Thoracic aorta (tissue), 2 donors: ENCODE data around the gene KAZN. TPM values are rescaled to one million over a fixed set of nuclear protein-coding genes. Genes with fewer than 3 reads are reported as not detected.

Source experiments
- ATAC-seq: fragments of 150-250 bp; one replicate; pipeline ENCODE4 v1.8.0; 2017; ENCODE audit warnings: low read depth; ENCODE audit not compliant: insufficient number of reproducible peaks, low FRiP score
- DNase-seq: peaks from one replicate; pipeline ENCODE4 v3.0.0-alpha.2; 2020; ENCODE audit warnings: low spot score
- H3K27ac ChIP-seq, 2 donors: fragments of 200-600 bp; sonication (generic); 1 replicate in 1 of 2; 2 replicates in 1 of 2; pipeline ENCODE4 v1.5.1; 2016; ENCODE audit warnings: mild to moderate bottlenecking in 2 of 2, moderate library complexity in 2 of 2
- H3K27me3 ChIP-seq: fragments of 200-600 bp; sonication (generic); replicated peaks from 2 replicates; pipeline ENCODE4 v1.6.0; 2016; ENCODE audit warnings: mild to moderate bottlenecking; ENCODE audit not compliant: insufficient read depth
- H3K36me3 ChIP-seq: fragments of 200-600 bp; sonication (generic); one replicate; pipeline ENCODE4 v1.5.1; 2016
- H3K4me1 ChIP-seq, 2 donors: fragments of 200-600 bp; sonication (generic); 1 replicate in 1 of 2; 2 replicates in 1 of 2; pipeline versions ENCODE4 v1.5.1 to v1.6.0; 2016; ENCODE audit warnings: low read depth in 2 of 2, mild to moderate bottlenecking in 1 of 2; ENCODE audit not compliant: control insufficient read depth in 1 of 2
- H3K4me3 ChIP-seq: fragments of 200-600 bp; sonication (generic); 2 replicates; pipeline ENCODE4 v1.5.1; 2016; ENCODE audit warnings: mild to moderate bottlenecking
- H3K9me3 ChIP-seq: fragments of 200-600 bp; sonication (generic); 2 replicates; pipeline ENCODE4 v1.5.1; 2016
- total RNA-seq, 2 donors: library from RNA; depleted of rRNA; stranded (reverse); fragments of >200 nt; gene quantifications; one replicate each; pipeline versions ENCODE4 v1.1.0 to v1.2.3, GENCODE V29; 2016
- TF ChIP-seq, protein P1 (sequence below): fragments of 200-600 bp; sonication (generic); IDR thresholded peaks from one replicate; pipeline ENCODE4 v1.5.1; 2019; ENCODE audit warnings: antibody characterized with exemption

KAZN gene
- total RNA-seq, 2 donors from 2014 or later, result 17.4 to 30.3 TPM

DNA sequence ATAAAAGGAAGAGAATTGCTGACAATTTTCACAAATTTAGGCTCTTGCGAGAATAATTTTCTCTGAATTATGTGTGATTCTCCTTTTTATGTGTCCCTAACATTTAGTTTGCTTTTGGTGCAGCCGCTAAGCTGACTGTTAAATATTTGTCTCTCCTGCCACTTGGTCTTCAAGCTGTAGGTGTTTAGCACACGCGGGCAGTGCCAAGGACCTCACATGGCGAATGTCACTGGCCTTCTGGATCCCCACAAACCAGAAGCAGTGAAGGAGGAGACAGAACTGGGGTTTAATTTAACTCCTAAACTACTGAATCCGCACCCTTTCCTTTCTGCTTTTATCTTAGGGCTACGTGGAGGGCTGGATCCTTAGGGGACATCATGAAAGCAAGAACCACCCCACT lies 120.0 kb downstream of the KAZN start:
- H3K4me3 ChIP-seq, result no peak overlapping the region
- H3K9me3 ChIP-seq, result no peaks in the 10 kb centered on the region
- H3K4me1 ChIP-seq, result no peaks in the 10 kb centered on the region
- no peaks in the 10 kb centered on the region for H3K27me3 ChIP-seq
- DNase-seq (no peak), ATAC-seq (no peak)
- TF ChIP-seq, protein P1, sequence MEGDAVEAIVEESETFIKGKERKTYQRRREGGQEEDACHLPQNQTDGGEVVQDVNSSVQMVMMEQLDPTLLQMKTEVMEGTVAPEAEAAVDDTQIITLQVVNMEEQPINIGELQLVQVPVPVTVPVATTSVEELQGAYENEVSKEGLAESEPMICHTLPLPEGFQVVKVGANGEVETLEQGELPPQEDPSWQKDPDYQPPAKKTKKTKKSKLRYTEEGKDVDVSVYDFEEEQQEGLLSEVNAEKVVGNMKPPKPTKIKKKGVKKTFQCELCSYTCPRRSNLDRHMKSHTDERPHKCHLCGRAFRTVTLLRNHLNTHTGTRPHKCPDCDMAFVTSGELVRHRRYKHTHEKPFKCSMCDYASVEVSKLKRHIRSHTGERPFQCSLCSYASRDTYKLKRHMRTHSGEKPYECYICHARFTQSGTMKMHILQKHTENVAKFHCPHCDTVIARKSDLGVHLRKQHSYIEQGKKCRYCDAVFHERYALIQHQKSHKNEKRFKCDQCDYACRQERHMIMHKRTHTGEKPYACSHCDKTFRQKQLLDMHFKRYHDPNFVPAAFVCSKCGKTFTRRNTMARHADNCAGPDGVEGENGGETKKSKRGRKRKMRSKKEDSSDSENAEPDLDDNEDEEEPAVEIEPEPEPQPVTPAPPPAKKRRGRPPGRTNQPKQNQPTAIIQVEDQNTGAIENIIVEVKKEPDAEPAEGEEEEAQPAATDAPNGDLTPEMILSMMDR, result no peak
- no peaks in the 10 kb centered on the region for H3K36me3 ChIP-seq
- H3K27ac ChIP-seq, result no peak overlapping the region

DNA sequence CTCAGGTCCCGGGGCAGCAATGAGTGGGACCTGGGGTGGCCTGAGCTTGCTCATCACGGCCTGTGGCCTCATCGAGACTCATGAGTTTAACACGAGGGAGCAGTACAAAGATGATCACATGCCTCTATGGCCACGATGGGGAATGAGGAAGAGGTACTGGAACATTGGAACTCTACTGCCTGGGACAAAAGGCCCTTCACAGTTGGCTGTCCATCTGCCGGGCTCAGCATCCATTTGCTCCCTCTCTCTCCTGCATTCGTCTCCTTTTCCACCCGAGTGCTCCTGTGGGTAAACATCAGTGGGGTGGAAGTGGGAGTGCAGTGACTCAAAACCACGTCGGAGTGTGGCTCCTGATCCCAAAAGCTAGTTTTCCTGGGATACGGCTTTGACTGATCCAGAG lies 124.9 kb downstream of the KAZN start:
- H3K36me3 ChIP-seq, result no peaks in the 10 kb centered on the region
- DNase-seq (no peak), ATAC-seq (no peak)
- no peak overlapping the region for H3K27ac ChIP-seq
- no peak overlapping the region for H3K4me3 ChIP-seq
- no peaks in the 10 kb centered on the region for H3K4me1 ChIP-seq
- no peaks in the 10 kb centered on the region for H3K27me3 ChIP-seq
- TF ChIP-seq, protein P1, result no peak
- H3K9me3 ChIP-seq, result no peaks in the 10 kb centered on the region

DNA sequence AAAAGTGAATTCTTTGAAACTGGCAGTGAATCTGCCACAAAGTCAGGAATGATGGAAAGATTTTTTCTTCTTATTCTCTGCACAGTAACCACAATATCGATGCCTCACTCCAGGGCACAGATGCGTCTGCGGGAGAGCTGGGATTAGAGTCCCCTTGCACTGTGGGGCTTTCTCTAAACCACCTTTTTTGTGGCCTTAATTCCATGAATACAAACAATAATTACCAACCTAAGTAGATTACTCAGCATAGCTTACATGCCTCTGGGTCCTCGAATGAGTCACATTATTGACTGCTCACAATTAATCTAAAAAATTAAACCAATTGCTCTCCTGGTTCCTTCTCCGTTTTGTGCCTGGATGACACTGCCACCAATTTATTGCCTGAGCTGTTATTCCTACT lies 125.8 kb downstream of the KAZN start:
- Histone ChIP-seq H3K4me3 (no peak overlapping the region), H3K27ac (no peak overlapping the region), H3K9me3 (no peaks in the 10 kb centered on the region), H3K27me3 (no peaks in the 10 kb centered on the region), H3K36me3 (no peaks in the 10 kb centered on the region), H3K4me1 (no peaks in the 10 kb centered on the region)
- ATAC-seq (no peak), DNase-seq (no peak)
- TF ChIP-seq, protein P1, result no peak

DNA sequence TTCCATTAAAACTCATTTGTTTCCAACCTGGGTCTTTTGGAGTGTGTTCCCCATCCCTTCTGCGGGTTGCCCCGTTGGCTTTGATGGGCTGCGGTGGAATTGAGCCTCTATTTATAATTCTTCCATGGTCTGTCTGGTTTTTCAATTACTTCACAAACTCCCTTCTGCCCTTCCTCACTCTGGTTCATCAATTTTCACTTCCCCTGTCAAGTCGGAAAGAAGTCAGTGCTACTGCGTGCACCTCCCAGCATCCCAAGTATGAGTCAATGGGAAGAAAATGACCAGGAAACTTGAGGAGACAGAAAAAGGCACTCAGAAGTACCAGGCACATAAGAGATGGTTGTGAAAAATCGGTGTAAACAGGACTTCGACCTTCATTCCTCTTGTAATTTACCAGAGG lies 126.2 kb downstream of the KAZN start:
- DNase-seq (no peak), ATAC-seq (no peak)
- Histone ChIP-seq H3K27ac (no peak overlapping the region), H3K4me1 (no peaks in the 10 kb centered on the region), H3K9me3 (no peaks in the 10 kb centered on the region), H3K4me3 (no peak overlapping the region), H3K36me3 (no peaks in the 10 kb centered on the region), H3K27me3 (no peaks in the 10 kb centered on the region)
- TF ChIP-seq, protein P1, result no peak

DNA sequence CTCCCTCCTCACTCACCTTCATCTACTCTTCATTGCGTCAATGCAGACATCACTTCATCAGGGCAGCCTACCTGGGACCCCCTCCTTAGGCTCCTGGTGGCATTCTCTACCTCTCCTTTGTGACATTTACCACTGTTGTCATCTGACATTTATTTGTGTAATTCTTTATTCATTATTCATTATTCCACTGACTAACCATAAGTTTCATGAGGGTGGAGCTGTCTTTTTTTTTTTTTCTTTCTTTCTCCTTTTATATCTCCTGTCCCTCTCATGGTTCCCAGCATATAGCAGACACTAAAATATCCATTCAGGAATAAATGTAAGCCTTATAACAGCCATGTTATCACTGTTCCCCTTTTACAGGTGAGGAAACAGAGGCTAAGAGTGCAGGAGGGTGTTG lies 126.8 kb downstream of the KAZN start:
- no peak for ATAC-seq
- Histone ChIP-seq H3K4me1 (no peaks in the 10 kb centered on the region), H3K27ac (no peak overlapping the region), H3K27me3 (no peaks in the 10 kb centered on the region), H3K4me3 (no peak overlapping the region), H3K9me3 (no peaks in the 10 kb centered on the region), H3K36me3 (no peaks in the 10 kb centered on the region)
- DNase-seq, result no peak
- TF ChIP-seq, protein P1, result no peak
